HG02884 (cell line): ENCODE measurements around the gene PLEKHB2.
"Not testable (repeated sequence)": the region's sequence is repeated elsewhere in the genome, so short reads cannot be mapped to it uniquely, and the experiment has no call there.

Source experiments
- ATAC-seq: cut with Tn5 transposase; IDR thresholded peaks from one replicate; pipeline ENCODE4 v1.9.1; 2021; ENCODE audit warnings: mild to moderate bottlenecking, moderate library complexity; ENCODE audit not compliant: unreplicated experiment

The PLEKHB2 gene

GRCh38 chr2:131142849-131143248 is 37.7 kb downstream of the PLEKHB2 start:
- ATAC-seq = no peak

- ATAC-seq = no peak
Measured at GRCh38 chr2:131143803-131144202, 38.7 kb downstream of the PLEKHB2 start.

GRCh38 chr2:131145040-131145439 is 39.9 kb downstream of the PLEKHB2 start:
- peak; percentile 82 for ATAC-seq

- ATAC-seq = no peak
Measured at GRCh38 chr2:131146231-131146630, 41.1 kb downstream of the PLEKHB2 start.

- ATAC-seq = no peak
Measured at GRCh38 chr2:131146749-131147148, 41.6 kb downstream of the PLEKHB2 start.

- no peak for ATAC-seq
Measured at GRCh38 chr2:131148426-131148825, 43.3 kb downstream of the PLEKHB2 start.

GRCh38 chr2:131150109-131150508 is 45.0 kb downstream of the PLEKHB2 start:
- not testable (repeated sequence) for ATAC-seq

GRCh38 chr2:131151398-131151797 is 46.3 kb downstream of the PLEKHB2 start:
- no peak for ATAC-seq

GRCh38 chr2:131152074-131152473 is 46.9 kb downstream of the PLEKHB2 start:
- ATAC-seq = no peak

- ATAC-seq = peak; percentile 2
Measured at GRCh38 chr2:131153529-131153928, 48.4 kb downstream of the PLEKHB2 start.

GRCh38 chr2:131154071-131154531 is 49.0 kb downstream of the PLEKHB2 start:
- peak; percentile 85 for ATAC-seq

GRCh38 chr2:131154647-131155046 is 49.5 kb downstream of the PLEKHB2 start:
- no peak for ATAC-seq

GRCh38 chr2:131155208-131155855 is 50.2 kb downstream of the PLEKHB2 start:
- ATAC-seq = no peak

- ATAC-seq = no peak
Measured at GRCh38 chr2:131156452-131157149, 51.5 kb downstream of the PLEKHB2 start.

GRCh38 chr2:131165562-131165961 is 60.4 kb downstream of the PLEKHB2 start:
- not testable (repeated sequence) for ATAC-seq

GRCh38 chr2:131168538-131168937 is 63.4 kb downstream of the PLEKHB2 start:
- ATAC-seq = no peak

- not testable (repeated sequence) for ATAC-seq
Measured at GRCh38 chr2:131178050-131178449, 72.9 kb downstream of the PLEKHB2 start.

GRCh38 chr2:131178721-131179418 is 73.7 kb downstream of the PLEKHB2 start:
- ATAC-seq = not testable (repeated sequence)

GRCh38 chr2:131181451-131181850 is 76.3 kb downstream of the PLEKHB2 start:
- ATAC-seq = not testable (repeated sequence)

- ATAC-seq = not testable (repeated sequence)
Measured at GRCh38 chr2:131193421-131193820, 88.3 kb downstream of the PLEKHB2 start.

GRCh38 chr2:131196186-131196585 is 91.0 kb downstream of the PLEKHB2 start:
- not testable (repeated sequence) for ATAC-seq
